A549 (cell line): Measurements from ENCODE around the gene PDZD2. TPM values are rescaled to one million over a fixed set of nuclear protein-coding genes. Genes with fewer than 3 reads are reported as not detected.

Experiments used
- ATAC-seq, 2 experiments: fragments of 200-7000 bp in 1 of 2; fragments of >200 bp in 1 of 2; cut with Nextera tagmentation in 1 of 2; cut with Tn5 transposase in 1 of 2; 3 replicates each; pipeline versions ENCODE4 v1.8.0 to v1.9.1; 2018 to 2020; ENCODE audit warnings: mild to moderate bottlenecking in 1 of 2, moderate library complexity in 1 of 2
- CTCF ChIA-PET: fragments of 300-600 bp; sonication (Branson Sonifier 250); formaldehyde crosslinking; extraction: SDS; loops from one replicate; lab custom pipeline; 2021; ENCODE audit warnings: antibody characterized with exemption, inconsistent platforms; lab: Yijun Ruan, JAX
- POLR2A ChIA-PET: fragments of 350-600 bp; formaldehyde crosslinking; extraction: SDS; loops from one replicate; lab custom pipeline; 2021; ENCODE audit warnings: antibody characterized with exemption, inconsistent platforms; lab: Yijun Ruan, JAX
- DNase-seq, 2 experiments: peaks; one replicate each; pipeline versions ENCODE4 v3.0.0 to v3.0.0-alpha.2; 2011 to 2016; ENCODE audit warnings: low read depth in 1 of 2, low spot score in 1 of 2
- FAIRE-seq: peaks from 2 replicates; lab custom pipeline; 2011; peaks lifted over from hg19 to GRCh38; lab: Jason Lieb, UNC
- H3K27ac ChIP-seq, 2 experiments: fragments of >200 bp; sonication (Bioruptor Twin); formaldehyde crosslinking; 3 replicates each; pipeline ENCODE4 v1.5.1; 2016 to 2017
- H3K4me1 ChIP-seq: fragments of >200 bp; sonication (Bioruptor Twin); formaldehyde crosslinking; 3 replicates; pipeline ENCODE4 v1.6.1; 2016
- H3K4me2 ChIP-seq: fragments of >200 bp; sonication (Bioruptor Twin); formaldehyde crosslinking; 3 replicates; pipeline ENCODE4 v1.6.1; 2016
- H3K4me3 ChIP-seq: fragments of >200 bp; sonication (Bioruptor Twin); formaldehyde crosslinking; 3 replicates; pipeline ENCODE4 v1.5.1; 2016
- H3K9me3 ChIP-seq: fragments of >200 bp; sonication (Bioruptor Twin); formaldehyde crosslinking; 3 replicates; pipeline ENCODE4 v1.6.1; 2016
- BCL3 ChIP-seq: fragments of >200 bp; sonication (Bioruptor Twin); formaldehyde crosslinking; IDR thresholded peaks from 3 replicates; pipeline ENCODE4 v1.6.1; 2016
- CHD2 ChIP-seq: fragments of 150-350 bp; IDR thresholded peaks from 2 replicates; pipeline ENCODE4 v1.6.1; 2014; ENCODE audit warnings: low read length; ENCODE audit not compliant: partially characterized antibody
- CHD4 ChIP-seq: fragments of 200-600 bp; sonication (generic); IDR thresholded peaks from 2 replicates; pipeline ENCODE4 v1.6.1; 2016; ENCODE audit warnings: antibody characterized with exemption, mild to moderate bottlenecking, borderline replicate concordance
- E2F6 ChIP-seq: IDR thresholded peaks from 2 replicates; pipeline ENCODE4 v1.6.1; 2012; ENCODE audit warnings: low read depth, borderline replicate concordance
- ELK1 ChIP-seq: fragments of 150-350 bp; IDR thresholded peaks from 2 replicates; pipeline ENCODE4 v1.6.1; 2014; ENCODE audit warnings: low read depth, mild to moderate bottlenecking, low read length
- FOSL2 ChIP-seq, 2 experiments: fragments of 450-650 bp in 1 of 2; fragments of >200 bp in 1 of 2; sonication (Bioruptor Twin) in 1 of 2; formaldehyde crosslinking; IDR thresholded peaks; 2 replicates each; pipeline versions ENCODE4 v1.5.0 to v1.6.1; 2016 to 2020; ENCODE audit warnings: mild to moderate bottlenecking in 1 of 2, moderate library complexity in 1 of 2
- FOXS1 ChIP-seq: fragments of 250-450 bp; sonication (Bioruptor Pico); IDR thresholded peaks from 2 replicates; pipeline ENCODE4 v1.5.0; 2020; ENCODE audit warnings: mild to moderate bottlenecking, moderate library complexity
- GATA3 ChIP-seq: IDR thresholded peaks from 2 replicates; pipeline ENCODE4 v1.6.1; 2012; ENCODE audit warnings: borderline replicate concordance
- HDAC2 ChIP-seq: fragments of 200-600 bp; sonication (generic); IDR thresholded peaks from 2 replicates; pipeline ENCODE4 v1.6.1; 2016
- HES2 ChIP-seq: fragments of >200 bp; sonication (Bioruptor Twin); formaldehyde crosslinking; IDR thresholded peaks from 2 replicates; pipeline ENCODE4 v1.6.1; 2016
- JUN ChIP-seq, 2 experiments: fragments of >200 bp; sonication (Bioruptor Twin); formaldehyde crosslinking; IDR thresholded peaks; 2 replicates in 1 of 2; 3 replicates in 1 of 2; pipeline ENCODE4 v1.6.1; 2016 to 2017
- KDM1A ChIP-seq: fragments of 200-600 bp; sonication (generic); IDR thresholded peaks from 2 replicates; pipeline ENCODE4 v1.6.1; 2016; ENCODE audit warnings: low read depth, mild to moderate bottlenecking
- MAX ChIP-seq: IDR thresholded peaks from 2 replicates; pipeline ENCODE4 v1.6.1; 2012
- NFE2L2 ChIP-seq: fragments of 150-350 bp; conservative IDR thresholded peaks from 2 replicates; pipeline ENCODE4 v1.6.1; 2014; ENCODE audit warnings: low read length
- NPAS2 ChIP-seq: fragments of 250-450 bp; sonication (Bioruptor Pico); IDR thresholded peaks from 2 replicates; pipeline ENCODE4 v1.8.0; 2022; ENCODE audit warnings: mild to moderate bottlenecking, moderate library complexity, borderline replicate concordance
- NR3C1 ChIP-seq: fragments of >200 bp; sonication (Bioruptor Twin); formaldehyde crosslinking; IDR thresholded peaks from 3 replicates; pipeline ENCODE4 v1.6.1; 2017
- PHF8 ChIP-seq: fragments of 200-600 bp; sonication (generic); IDR thresholded peaks from 2 replicates; pipeline ENCODE4 v1.6.1; 2016; ENCODE audit warnings: low read depth, mild to moderate bottlenecking, antibody characterized with exemption, moderate library complexity, borderline replicate concordance
- SREBF2 ChIP-seq: fragments of 450-650 bp; IDR thresholded peaks from 2 replicates; pipeline ENCODE4 v1.6.1; 2014; ENCODE audit warnings: mild to moderate bottlenecking, moderate library complexity
- ZC3H11A ChIP-seq: fragments of 450-650 bp; IDR thresholded peaks from 2 replicates; pipeline ENCODE4 v1.6.1; 2014; ENCODE audit warnings: antibody characterized with exemption, mild to moderate bottlenecking
- ZSCAN20 ChIP-seq: fragments of 250-450 bp; sonication (Bioruptor Pico); IDR thresholded peaks from 2 replicates; pipeline ENCODE4 v1.8.0; 2022; ENCODE audit warnings: mild to moderate bottlenecking, moderate library complexity
- WGBS: methylation state at CpG from one replicate; pipeline ENCODE4 v1.1.6; 2017; ENCODE audit errors: missing lambda C conversion rate; 5-methylcytosine and 5-hydroxymethylcytosine counted together
- polyA plus RNA-seq, 4 experiments: library from polyadenylated mRNA; depleted of rRNA in 3 of 4; stranded (reverse); fragments of >200 nt; fragmentation: RNase III in 1 of 4; extraction: RNeasy Plus Mini Kit Qiagen cat#74134 plus additional on column Dnase treatment in 1 of 4; gene quantifications; 2 replicates in 3 of 4; 3 replicates in 1 of 4; pipeline ENCODE4 v1.2.3, GENCODE V29; 2011 to 2017

Gene PDZD2
- polyA plus RNA-seq, 2 of the 4 experiments (the other 2 are of a cell fraction) = 0.06 to 0.09 TPM

- H3K9me3 ChIP-seq = no peaks in the 10 kb centered on the region
- DNase-seq (no peak), FAIRE-seq (no peak), ATAC-seq (no peak)
- ChIA-PET POLR2A (no interaction called here), CTCF (no interaction called here)
- no peak overlapping the region for H3K27ac ChIP-seq
- 34% methylated on average over 4 of the region's 4 CpGs for WGBS
- H3K4me3 ChIP-seq = no peak overlapping the region
- TF ChIP-seq HES2 = no peak
- no peak for TF ChIP-seq MAX
- no peak for TF ChIP-seq ZSCAN20 (CRISPR knock-in tag)
- TF ChIP-seq SREBF2 = no peak
- TF ChIP-seq E2F6 = no peak
- no peak for TF ChIP-seq FOSL2 (IDR thresholded peaks at IDR 0.05)
- no peak for TF ChIP-seq FOSL2 (CRISPR knock-in tag; IDR thresholded peaks at IDR 0.05)
- no peak for TF ChIP-seq CHD2
- no peak for TF ChIP-seq CHD4
- no peak overlapping the region for H3K4me2 ChIP-seq
- H3K4me1 ChIP-seq = peaks cover 7% of the 10 kb centered on the region; the same call in 2 of the 3 replicates
Observed at GRCh38 chr5:31641059-31641458, 2.1 kb downstream of the PDZD2 start.

- POLR2A ChIA-PET = no interaction called here
- TF ChIP-seq JUN (IDR thresholded peaks at IDR 0.05) (no peak), HDAC2 (no peak), MAX (no peak), GATA3 (no peak), ZSCAN20 (CRISPR knock-in tag) (no peak), KDM1A (no peak), ELK1 (no peak), ZC3H11A (no peak), PHF8 (no peak), BCL3 (no peak), NFE2L2 (no peak), FOXS1 (no peak)
- Histone ChIP-seq H3K4me2 (no peak overlapping the region), H3K4me3 (no peak overlapping the region), H3K4me1 (peaks cover 7% of the 10 kb centered on the region; the same call in 2 of the 3 replicates), H3K27ac (no peak overlapping the region), H3K9me3 (no peaks in the 10 kb centered on the region)
- WGBS = 30% methylated on average over 5 of the region's 5 CpGs
- DNase-seq (no peak), FAIRE-seq (no peak), ATAC-seq (no peak)
- CTCF ChIA-PET = interaction anchor here (0.6 to 1.3 kb wide), 3 partner anchors 28 to 201 kb away, joined by 3 to 4 read pairs (median 3); no protein-coding TSS in a partner anchor
Observed at GRCh38 chr5:31641575-31641974, 2.6 kb downstream of the PDZD2 start.

GRCh38 chr5:31645420-31646081 is 6.6 kb downstream of the PDZD2 start:
- WGBS = 26% methylated on average over 11 of the region's 11 CpGs
- no peak for ATAC-seq
- CTCF ChIA-PET = interaction anchor here (0.9 to 2.2 kb wide), 2 partner anchors 9 to 130 kb away, joined by 3 to 6 read pairs; no protein-coding TSS in a partner anchor
- TF ChIP-seq NR3C1 (no peak), NPAS2 (CRISPR knock-in tag) (no peak)
- no peak overlapping the region for H3K4me2 ChIP-seq
- no peak for FAIRE-seq
- H3K27ac ChIP-seq = no peak overlapping the region
- no peaks in the 10 kb centered on the region for H3K9me3 ChIP-seq
- no peaks in the 10 kb centered on the region for H3K4me1 ChIP-seq
- POLR2A ChIA-PET = no interaction called here
- no peak for DNase-seq
- no peak overlapping the region for H3K4me3 ChIP-seq
